OCI-LY3 (cell line): ENCODE measurements around the gene DDX60.

Source experiments
- H2AFZ ChIP-seq: fragments of 200-600, 300-600 bp; shearing (Covaris generic); 2 replicates; pipeline ENCODE4 v1.6.0; 2014; ENCODE audit warnings: antibody characterized with exemption, low read depth, low read length
- H3K27ac ChIP-seq: fragments of 200-600, 300-600 bp; sonication (generic); 2 replicates; pipeline ENCODE4 v1.5.1; 2014; ENCODE audit warnings: mild to moderate bottlenecking, low read length, moderate library complexity, mixed read lengths
- H3K27me3 ChIP-seq: fragments of 200-600, 300-600 bp; sonication (generic); 2 replicates; pipeline ENCODE4 v1.6.1; 2014; ENCODE audit warnings: low read depth, low read length, mixed read lengths
- H3K36me3 ChIP-seq: fragments of 200-600, 300-600 bp; sonication (generic); replicated peaks from 2 replicates; pipeline ENCODE3; 2014; ENCODE audit warnings: low read depth, low read length, mixed read lengths
- H3K4me1 ChIP-seq: fragments of 300-600, 200-600 bp; sonication (generic); 2 replicates; pipeline ENCODE4 v1.6.1; 2014; ENCODE audit warnings: low read length, mixed read lengths
- H3K4me2 ChIP-seq: fragments of 200-600, 300-600 bp; sonication (generic); 2 replicates; pipeline ENCODE4 v1.6.1; 2014; ENCODE audit warnings: low read length, mixed read lengths
- H3K4me3 ChIP-seq: fragments of 300-600, 200-600 bp; sonication (generic); 2 replicates; pipeline ENCODE4 v1.5.1; 2014; ENCODE audit warnings: antibody characterized with exemption, mild to moderate bottlenecking, low read length, moderate library complexity
- H3K79me2 ChIP-seq: fragments of 300-600, 200-600 bp; shearing (Covaris generic); 2 replicates; pipeline ENCODE4 v1.6.1; 2014; ENCODE audit warnings: mild to moderate bottlenecking, low read length, mixed read lengths
- H3K9ac ChIP-seq: fragments of 300-600, 200-600 bp; shearing (Covaris generic); 2 replicates; pipeline ENCODE4 v1.6.0; 2014; ENCODE audit warnings: mild to moderate bottlenecking, low read length, moderate library complexity
- H3K9me3 ChIP-seq: fragments of 200-600, 300-600 bp; shearing (Covaris generic); 2 replicates; pipeline ENCODE4 v1.6.1; 2014; ENCODE audit warnings: low read length, mixed read lengths; ENCODE audit not compliant: insufficient read depth
- H4K20me1 ChIP-seq: fragments of 200-600, 300-600 bp; sonication (generic); 2 replicates; pipeline ENCODE4 v1.6.1; 2016; ENCODE audit warnings: low read length, mixed read lengths; ENCODE audit not compliant: insufficient read depth
- CTCF ChIP-seq: fragments of 200-600, 300-600 bp; sonication (generic); IDR thresholded peaks from 2 replicates; pipeline ENCODE4 v1.5.1; 2014; ENCODE audit warnings: antibody characterized with exemption, low read length, low read depth
- EZH2phosphoT487 ChIP-seq: fragments of 200-600 bp; shearing (Covaris generic); IDR thresholded peaks from 2 replicates; pipeline ENCODE4 v1.6.1; 2018; ENCODE audit warnings: antibody characterized with exemption, mixed run types, low read depth

DDX60 gene

DNA sequence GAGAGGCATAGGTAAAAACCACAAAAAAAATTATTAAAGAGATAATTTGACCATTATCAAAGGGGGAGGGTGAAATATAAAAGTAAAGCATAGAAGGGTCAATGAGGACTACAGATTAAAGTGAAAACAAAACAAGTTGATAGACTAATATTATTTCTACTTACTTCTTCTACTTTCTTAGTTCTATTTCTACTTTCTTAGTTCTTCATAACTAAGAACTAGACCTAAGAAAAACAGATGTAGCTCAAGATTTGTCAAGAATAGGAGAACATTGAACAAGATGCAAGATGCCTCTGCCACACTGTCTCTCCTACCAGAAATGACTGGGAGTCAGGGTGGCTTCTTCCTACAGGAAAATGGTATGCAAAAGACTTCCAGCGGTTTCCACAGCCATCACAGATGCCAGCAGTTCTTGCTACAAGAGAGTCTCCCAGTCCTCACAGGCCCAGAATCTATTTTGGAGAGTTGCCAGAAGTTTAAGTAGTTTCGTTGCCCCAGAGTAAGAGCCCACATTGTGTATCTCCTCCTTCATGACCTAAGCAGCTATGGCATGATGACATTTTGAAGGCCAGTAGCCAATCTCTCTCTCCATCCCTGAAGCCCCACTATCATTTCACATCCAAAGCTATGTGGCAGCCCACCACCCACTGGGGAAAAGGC lies 42.9 kb upstream of the DDX60 start:
- Histone ChIP-seq H3K9me3 (no peaks in the 10 kb centered on the region), H4K20me1 (no peaks in the 10 kb centered on the region), H3K27ac (no peak overlapping the region), H3K79me2 (no peaks in the 10 kb centered on the region), H2AFZ (no peak overlapping the region), H3K9ac (no peak overlapping the region), H3K27me3 (no peaks in the 10 kb centered on the region), H3K4me1 (no peaks in the 10 kb centered on the region), H3K4me3 (no peak overlapping the region), H3K4me2 (no peak overlapping the region), H3K36me3 (no peaks in the 10 kb centered on the region)
- TF ChIP-seq EZH2phosphoT487, result no peak
- TF ChIP-seq CTCF, result no peak

- Histone ChIP-seq H3K4me2 (no peak overlapping the region), H2AFZ (no peak overlapping the region), H3K9me3 (no peaks in the 10 kb centered on the region), H3K4me1 (no peaks in the 10 kb centered on the region), H3K27ac (no peak overlapping the region), H3K27me3 (no peaks in the 10 kb centered on the region), H3K36me3 (no peaks in the 10 kb centered on the region), H4K20me1 (no peaks in the 10 kb centered on the region), H3K79me2 (no peaks in the 10 kb centered on the region), H3K9ac (no peak overlapping the region), H3K4me3 (no peak overlapping the region)
- no peak for TF ChIP-seq CTCF
- no peak for TF ChIP-seq EZH2phosphoT487
These were observed 41.7 kb upstream of the DDX60 start for GRCh38 chr4:168360271-168360670.

- Histone ChIP-seq H3K4me1 (no peaks in the 10 kb centered on the region), H3K4me3 (no peak overlapping the region), H3K79me2 (no peaks in the 10 kb centered on the region), H4K20me1 (no peaks in the 10 kb centered on the region), H3K9ac (no peak overlapping the region), H2AFZ (no peak overlapping the region), H3K36me3 (no peaks in the 10 kb centered on the region), H3K27me3 (no peaks in the 10 kb centered on the region), H3K9me3 (no peaks in the 10 kb centered on the region), H3K27ac (no peak overlapping the region), H3K4me2 (no peak overlapping the region)
- TF ChIP-seq EZH2phosphoT487 (no peak), CTCF (no peak)
These were observed 39.4 kb upstream of the DDX60 start for GRCh38 chr4:168357941-168358340.

GRCh38 chr4:168353746-168354145 lies 35.2 kb upstream of the DDX60 start:
- Histone ChIP-seq H3K79me2 (no peaks in the 10 kb centered on the region), H3K27ac (no peak overlapping the region), H3K36me3 (no peaks in the 10 kb centered on the region), H3K9me3 (no peaks in the 10 kb centered on the region), H4K20me1 (no peaks in the 10 kb centered on the region), H3K4me1 (no peaks in the 10 kb centered on the region), H3K4me2 (no peak overlapping the region), H3K27me3 (no peaks in the 10 kb centered on the region), H3K4me3 (no peak overlapping the region), H3K9ac (no peak overlapping the region), H2AFZ (no peak overlapping the region)
- TF ChIP-seq EZH2phosphoT487 (no peak), CTCF (no peak)
